Measurements from ENCODE around the gene AMZ2.
"Not testable (repeated sequence)": the region's sequence is repeated elsewhere in the genome, so short reads cannot be mapped to it uniquely, and the experiment has no call there.

The AMZ2 gene

DNA sequence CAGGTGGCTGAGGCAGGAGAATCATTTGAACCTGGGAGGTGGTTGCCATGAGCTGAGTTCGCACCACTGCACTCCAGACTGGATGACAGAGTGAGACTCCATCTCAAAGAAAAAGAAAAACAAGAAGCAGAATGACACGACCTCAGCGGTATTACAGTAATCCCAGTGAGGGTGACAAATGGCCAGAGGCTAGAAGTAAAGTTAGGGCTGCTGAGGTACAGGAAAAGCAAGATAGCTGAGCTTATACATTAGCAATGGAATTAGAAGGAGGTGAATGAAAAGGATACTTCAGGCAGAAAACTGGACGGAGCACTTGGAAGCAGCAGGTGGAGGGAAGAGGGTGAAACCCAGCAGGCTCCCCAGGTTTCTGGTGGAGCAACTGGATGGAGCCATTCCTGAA is 26.1 kb upstream of the AMZ2 start:
- no peak for FAIRE-seq
- no peak for TF ChIP-seq CTCF (IDR thresholded peaks at IDR 0.05; ENCODE audit: insufficient read depth, missing control alignments)
- no peak for DNase-seq (ENCODE audit: insufficient read length, low spot score)

GRCh38 chr17:68222606-68223005 is 25.2 kb upstream of the AMZ2 start:
- DNase-seq (ENCODE audit: insufficient read length, low spot score): no peak
- FAIRE-seq: no peak
- no peak for TF ChIP-seq CTCF (IDR thresholded peaks at IDR 0.05; ENCODE audit: insufficient read depth, missing control alignments)

GRCh38 chr17:68225055-68225454 is 22.8 kb upstream of the AMZ2 start:
- not testable (repeated sequence) for FAIRE-seq; DNase-seq (ENCODE audit: insufficient read length, low spot score)

- FAIRE-seq; DNase-seq (ENCODE audit: insufficient read length, low spot score): not testable (repeated sequence)
These were observed 19.7 kb upstream of the AMZ2 start for GRCh38 chr17:68228039-68228680.

- no peak for FAIRE-seq
- DNase-seq (ENCODE audit: insufficient read length, low spot score): no peak
These were observed 18.8 kb upstream of the AMZ2 start for GRCh38 chr17:68228817-68229570.

DNA sequence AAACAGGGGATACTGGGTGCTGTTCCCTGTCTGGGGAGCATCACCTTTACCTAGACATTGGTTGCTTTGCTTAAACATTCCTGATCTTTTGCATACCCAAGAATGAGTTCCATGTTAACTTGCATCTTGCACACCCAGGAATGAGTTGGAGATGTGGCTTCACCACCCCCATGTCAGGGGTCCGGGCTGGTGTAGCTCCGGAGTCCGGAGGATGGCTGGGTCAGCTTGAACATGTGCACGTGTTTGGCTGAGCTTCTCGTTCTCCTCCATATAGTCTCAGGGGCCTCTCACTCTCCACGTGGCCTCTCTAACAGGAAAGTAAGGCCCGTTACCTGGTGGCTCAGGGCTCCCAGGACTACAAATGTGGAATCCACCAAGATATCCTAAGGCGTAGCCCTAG is 18.2 kb upstream of the AMZ2 start:
- no peak for FAIRE-seq
- no peak for TF ChIP-seq CTCF (IDR thresholded peaks at IDR 0.05; ENCODE audit: insufficient read depth, missing control alignments)
- no peak for DNase-seq (ENCODE audit: insufficient read length, low spot score)

More at GRCh38 chr17:68228817-68229570, 18.8 kb upstream of the AMZ2 start:
- no peak for TF ChIP-seq CTCF (IDR thresholded peaks at IDR 0.05; ENCODE audit: insufficient read depth, missing control alignments)

GRCh38 chr17:68231131-68231530 is 16.7 kb upstream of the AMZ2 start:
- DNase-seq (ENCODE audit: insufficient read length, low spot score); FAIRE-seq: not testable (repeated sequence)

DNA sequence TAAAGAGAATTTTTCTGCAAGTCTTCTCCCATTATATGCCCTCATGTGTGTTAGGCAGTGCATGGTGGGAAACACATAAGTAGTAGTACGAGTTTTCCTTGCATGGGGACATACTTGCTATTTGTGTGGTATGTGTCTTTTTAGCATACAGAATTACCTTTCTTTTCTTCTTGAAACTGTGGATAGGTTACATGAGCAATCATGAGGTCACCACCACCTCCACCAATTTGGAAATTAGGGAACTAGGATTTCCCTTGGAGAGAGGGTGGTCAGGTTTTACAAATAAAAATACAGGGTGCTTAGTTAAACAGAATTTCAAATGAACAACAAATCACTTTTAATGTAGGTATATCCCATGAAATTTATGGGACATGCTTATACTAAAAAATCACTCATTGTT is 16.3 kb upstream of the AMZ2 start:
- FAIRE-seq (no peak), DNase-seq (ENCODE audit: insufficient read length, low spot score) (no peak)

GRCh38 chr17:68232741-68233140 is 15.1 kb upstream of the AMZ2 start:
- not testable (repeated sequence) for DNase-seq (ENCODE audit: insufficient read length, low spot score); FAIRE-seq

More for the DNA sequence above, 16.3 kb upstream of the AMZ2 start:
- TF ChIP-seq CTCF (IDR thresholded peaks at IDR 0.05; ENCODE audit: insufficient read depth, missing control alignments): no peak

DNA sequence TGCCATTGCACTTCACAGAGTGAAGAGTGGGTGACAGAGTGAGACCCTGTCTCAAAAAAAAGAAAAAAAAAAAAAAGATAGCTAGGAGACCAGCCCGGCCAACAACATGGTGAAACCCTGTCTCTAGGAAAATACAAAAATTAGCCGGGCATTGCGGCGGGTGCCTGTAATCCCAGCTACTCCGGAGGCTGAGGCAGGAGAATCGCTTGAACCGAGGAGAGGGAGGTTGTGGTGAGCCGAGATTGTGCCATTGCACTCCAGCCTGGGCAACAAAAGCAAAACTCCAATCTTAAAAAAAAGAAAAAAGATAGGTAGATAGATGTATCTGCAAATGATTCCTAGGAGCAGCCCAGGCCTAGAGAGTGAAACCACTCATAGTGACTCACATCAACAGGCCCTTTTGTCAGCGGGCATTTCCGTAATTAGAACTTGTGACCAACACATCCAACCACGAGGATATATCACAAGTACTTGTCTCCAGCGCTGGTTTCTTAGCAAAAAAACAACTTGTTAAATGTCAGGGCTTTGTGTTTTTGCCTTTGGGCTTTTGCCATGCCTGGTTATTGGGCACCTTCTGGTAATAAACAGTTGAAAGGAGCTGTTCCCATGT is 13.0 kb upstream of the AMZ2 start:
- DNase-seq (ENCODE audit: insufficient read length, low spot score); FAIRE-seq: not testable (repeated sequence)

GRCh38 chr17:68235336-68235791 is 12.5 kb upstream of the AMZ2 start:
- not testable (repeated sequence) for FAIRE-seq; DNase-seq (ENCODE audit: insufficient read length, low spot score)

DNA sequence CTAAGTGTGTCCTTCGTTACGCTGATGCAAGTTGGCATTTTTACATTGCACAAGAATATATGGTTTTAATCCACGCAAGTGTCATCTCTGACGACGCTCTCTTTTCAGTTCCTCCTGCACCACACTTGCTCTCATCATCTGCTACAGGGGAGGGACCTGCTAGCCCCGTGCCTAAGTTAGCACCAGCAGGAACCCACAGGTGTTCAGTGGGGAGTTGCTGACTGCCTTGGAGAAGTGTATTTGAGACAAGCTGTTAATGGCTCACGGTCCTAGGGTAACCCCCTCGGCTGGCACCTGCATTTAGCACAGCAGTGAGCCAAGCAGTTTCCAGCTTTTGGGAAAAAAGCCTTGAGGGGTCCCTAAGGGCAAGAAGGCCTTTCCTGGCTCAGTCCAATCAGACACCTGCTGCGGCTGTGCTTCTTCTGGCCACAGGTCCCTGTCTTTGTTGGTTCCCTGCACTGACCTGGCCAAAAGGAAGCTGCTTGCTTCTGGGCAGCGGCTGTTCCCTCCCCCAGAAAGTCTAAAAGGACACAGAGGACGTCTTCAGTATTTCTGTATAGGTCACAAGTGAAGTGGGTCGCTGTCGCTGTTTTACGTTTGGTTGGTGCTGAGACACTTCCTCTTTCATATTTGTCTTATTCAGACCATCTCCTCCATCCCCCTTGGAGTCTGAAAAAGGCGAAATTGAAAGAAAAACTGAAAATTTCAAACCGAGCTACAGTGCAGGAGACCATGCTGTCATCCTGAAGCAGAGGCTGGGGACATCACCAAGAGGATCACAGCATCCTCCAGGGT is 10.3 kb upstream of the AMZ2 start:
- not testable (repeated sequence) for FAIRE-seq; DNase-seq (ENCODE audit: insufficient read length, low spot score)
